B cell (primary cell): ENCODE results near the gene TRIM56. TPM values are rescaled to one million over a fixed set of nuclear protein-coding genes. Genes with fewer than 3 reads are reported as not detected.
A peak's percentile ranks its signal among the peaks of the same experiment; 100 is the strongest.

Experiments used
- ATAC-seq: fragments of 200-7000 bp; cut with Tn5 transposase; one replicate; pipeline ENCODE4 v1.10.0; 2021; ENCODE audit warnings: low read depth, mild to moderate bottlenecking, moderate number of reproducible peaks, moderate library complexity
- CTCF ChIA-PET: fragments of 350-600 bp; sonication (Branson Sonifier 250); formaldehyde crosslinking; loops from one replicate; lab custom pipeline; 2021; ENCODE audit warnings: antibody characterized with exemption, inconsistent platforms; lab: Charles Lee
- POLR2A ChIA-PET: fragments of 350-600 bp; sonication (Branson Sonifier 250); formaldehyde crosslinking; loops from one replicate; lab custom pipeline; 2021; ENCODE audit warnings: antibody characterized with exemption; lab: Charles Lee
- DNase-seq: peaks from one replicate; pipeline ENCODE4 v3.0.0; 2013
- H2AFZ ChIP-seq: 2 replicates; pipeline ENCODE4 v1.6.1; 2012; ENCODE audit warnings: mild to moderate bottlenecking, low read depth, low read length; ENCODE audit not compliant: insufficient read depth, poor library complexity, severe bottlenecking
- H3K27ac ChIP-seq, 2 donors: 1 replicate in 1 of 2; 2 replicates in 1 of 2; pipeline ENCODE4 v1.5.1; 2012 to 2013; ENCODE audit warnings: low read length in 2 of 2, mild to moderate bottlenecking in 2 of 2, moderate library complexity in 1 of 2
- H3K27me3 ChIP-seq, 4 experiments: fragments of 200-600 bp in 1 of 4; sonication (generic) in 1 of 4; replicated peaks in 1 of 4; 1 replicate in 2 of 4; 2 replicates in 2 of 4; pipeline versions ENCODE4 v1.6.1 to v1.7.0; 2013 to 2016; ENCODE audit warnings: low read length in 3 of 4, mild to moderate bottlenecking in 2 of 4, mixed read lengths in 1 of 4, moderate library complexity in 1 of 4; ENCODE audit not compliant: insufficient read depth in 4 of 4, control insufficient read depth in 3 of 4; ENCODE audit errors: control extremely low read depth in 1 of 4
- H3K36me3 ChIP-seq, 2 experiments: replicated peaks in 1 of 2; 1 replicate in 1 of 2; 2 replicates in 1 of 2; pipeline versions ENCODE4 v1.6.1 to v1.7.1; 2013; ENCODE audit warnings: low read length in 1 of 2; ENCODE audit not compliant: insufficient read depth in 2 of 2, control insufficient read depth in 1 of 2; ENCODE audit errors: control extremely low read depth in 1 of 2, extremely low read depth in 1 of 2
- H3K4me1 ChIP-seq, 2 donors: fragments of 200-600 bp in 1 of 2; sonication (generic) in 1 of 2; 1 replicate in 1 of 2; 2 replicates in 1 of 2; pipeline versions ENCODE4 v1.5.1 to v1.6.1; 2013 to 2017; ENCODE audit warnings: low read length in 2 of 2; ENCODE audit not compliant: control insufficient read depth in 2 of 2, insufficient read depth in 2 of 2
- H3K4me2 ChIP-seq: replicated peaks from 2 replicates; pipeline ENCODE3; 2012; ENCODE audit warnings: mild to moderate bottlenecking, low read depth, low read length; ENCODE audit not compliant: poor library complexity, severe bottlenecking
- H3K4me3 ChIP-seq, 5 experiments: fragments of 200-600 bp in 1 of 5; sonication (generic) in 1 of 5; 1 replicate in 3 of 5; 2 replicates in 2 of 5; pipeline versions ENCODE4 v1.5.1 to v1.7.0; 2011 to 2016; ENCODE audit warnings: low read length in 4 of 5, mild to moderate bottlenecking in 4 of 5, low read depth in 2 of 5, control low read depth in 1 of 5, moderate library complexity in 1 of 5; ENCODE audit not compliant: insufficient read depth in 1 of 5; ENCODE audit errors: control extremely low read depth in 1 of 5, extremely low read depth in 1 of 5
- H3K79me2 ChIP-seq: fragments of 200-600 bp; sonication (generic); one replicate; pipeline ENCODE4 v1.6.0; 2016; ENCODE audit warnings: low read length; ENCODE audit not compliant: control insufficient read depth, insufficient read depth
- H3K9ac ChIP-seq: fragments of 200-600 bp; sonication (generic); 2 replicates; pipeline ENCODE4 v1.6.1; 2017; ENCODE audit warnings: mild to moderate bottlenecking, low read length, moderate library complexity
- H3K9me3 ChIP-seq, 3 donors: one replicate each; pipeline versions ENCODE4 v1.6.1 to v1.7.1; 2013; ENCODE audit warnings: low read length in 2 of 3; ENCODE audit not compliant: control insufficient read depth in 2 of 3, insufficient read depth in 1 of 3; ENCODE audit errors: control extremely low read depth in 1 of 3
- H4K20me1 ChIP-seq: 2 replicates; pipeline ENCODE4 v1.6.0; 2012; ENCODE audit warnings: mild to moderate bottlenecking, low read length; ENCODE audit not compliant: insufficient read depth, control insufficient read depth, poor library complexity, severe bottlenecking
- H3K27ac Mint-ChIP-seq: one replicate; pipeline ENCODE4 v1.8.0; 2021; ENCODE audit warnings: mixed read lengths
- H3K27me3 Mint-ChIP-seq: one replicate; pipeline ENCODE4 v1.8.0; 2021; ENCODE audit warnings: mixed read lengths
- H3K4me1 Mint-ChIP-seq: one replicate; pipeline ENCODE4 v1.8.0; 2021; ENCODE audit warnings: mixed read lengths
- H3K4me3 Mint-ChIP-seq: one replicate; pipeline ENCODE4 v1.8.0; 2021; ENCODE audit warnings: mixed read lengths
- H3K9me3 Mint-ChIP-seq: one replicate; pipeline ENCODE4 v1.8.0; 2022; ENCODE audit warnings: mixed read lengths; ENCODE audit not compliant: insufficient read depth
- CTCF ChIP-seq: fragments of 200-600 bp; IDR thresholded peaks from one replicate; pipeline ENCODE4 v1.8.0; 2022; ENCODE audit warnings: antibody characterized with exemption, mild to moderate bottlenecking
- EZH2 ChIP-seq: IDR thresholded peaks from 2 replicates; pipeline ENCODE4 v1.6.1; 2012; ENCODE audit warnings: borderline replicate concordance, low read depth, mild to moderate bottlenecking, moderate library complexity, low read length; ENCODE audit not compliant: insufficient read depth, poor library complexity, severe bottlenecking
- WGBS: methylation state at CpG from one replicate; pipeline ENCODE4 v1.1.5; 2013; ENCODE audit warnings: missing lambda C conversion rate; ENCODE audit not compliant: insufficient coverage; 5-methylcytosine and 5-hydroxymethylcytosine counted together
- intact Hi-C: fragments of 100-400 bp; cut with micrococcal nuclease; formaldehyde crosslinking; loops from one replicate; pipeline ENCODE4 v1.10.0; 2022
- polyA plus RNA-seq: library from polyadenylated mRNA; depleted of rRNA; stranded (reverse); fragments of >200 nt; gene quantifications from 2 replicates; pipeline ENCODE4 v1.2.3, GENCODE V29; 2012
- total RNA-seq, 2 donors: library from RNA; stranded (reverse); fragments of 120-200 nt in 1 of 2; gene quantifications; 1 replicate in 1 of 2; 2 replicates in 1 of 2; pipeline versions ENCODE4 v1.2.3 to v1.2.4, GENCODE V29; 2013 to 2022

TRIM56 gene
- total and polyA plus RNA-seq, 2 donors (not counting 1 experiment from before 2014, with no cell fraction given) = 8.4 to 85.7 TPM

- H3K27ac ChIP-seq = no peak overlapping the region
- peaks cover 0 to 7% of the 10 kb centered on the region in 2 donors for H3K4me1 ChIP-seq
- H3K27me3 ChIP-seq = peaks cover 0 to 10% (median 3%) of the 10 kb centered on the region in 4 experiments
- Mint-ChIP-seq H3K27me3 (peaks cover 41% of the 10 kb centered on the region), H3K27ac (no peak overlapping the region), H3K4me3 (no peak overlapping the region), H3K4me1 (peaks cover 12% of the 10 kb centered on the region), H3K9me3 (no peaks in the 10 kb centered on the region)
- no peak overlapping the region for H3K9ac ChIP-seq
- no peak for TF ChIP-seq EZH2
- no peak for TF ChIP-seq CTCF
- no peaks in the 10 kb centered on the region for H3K36me3 ChIP-seq
- intact Hi-C loops = no loop called here
- no peak overlapping the region for H3K4me3 ChIP-seq
- 100% methylated on average over 1 of the region's 6 CpGs for WGBS
- POLR2A ChIA-PET = no interaction called here
- no peaks in the 10 kb centered on the region for H4K20me1 ChIP-seq
- ATAC-seq (no peak), DNase-seq (no peak)
- no peak overlapping the region for H3K4me2 ChIP-seq
- CTCF ChIA-PET = interaction anchor here (0.7 to 4.2 kb wide), 5 partner anchors 10 to 93 kb away, joined by 3 to 24 read pairs (median 6); no protein-coding TSS in a partner anchor
- no peak overlapping the region for H2AFZ ChIP-seq
- H3K9me3 ChIP-seq = no peaks in the 10 kb centered on the region
- H3K79me2 ChIP-seq = no peaks in the 10 kb centered on the region
Measured at GRCh38 chr7:101134399-101134980, 49.2 kb downstream of the TRIM56 start.

- ChIA-PET CTCF (interaction anchor here (1.1 to 1.5 kb wide), 4 partner anchors 9 to 145 kb away, joined by 3 to 4 read pairs (median 4); no protein-coding TSS in a partner anchor), POLR2A (no interaction called here)
- Histone ChIP-seq H4K20me1 (no peaks in the 10 kb centered on the region), H3K36me3 (no peaks in the 10 kb centered on the region), H3K79me2 (no peaks in the 10 kb centered on the region), H3K4me1 (peaks cover 0 to 7% of the 10 kb centered on the region in 2 donors), H3K9ac (no peak overlapping the region), H3K9me3 (no peaks in the 10 kb centered on the region), H2AFZ (no peak overlapping the region), H3K4me3 (no peak overlapping the region), H3K27ac (no peak overlapping the region), H3K27me3 (peaks cover 0 to 10% (median 3%) of the 10 kb centered on the region in 4 experiments), H3K4me2 (peak overlapping the region; percentile 37)
- whole genome bisulfite sequencing = 86% methylated on average over 8 of the region's 9 CpGs
- peak overlapping the region; percentile 50 for H3K27ac Mint-ChIP-seq
- no peak for TF ChIP-seq CTCF
- no peak for TF ChIP-seq EZH2
- H3K4me1 Mint-ChIP-seq = peaks cover 13% of the 10 kb centered on the region
- H3K9me3 Mint-ChIP-seq = no peaks in the 10 kb centered on the region
- peaks cover 31% of the 10 kb centered on the region for H3K27me3 Mint-ChIP-seq
- H3K4me3 Mint-ChIP-seq = peak overlapping the region; percentile 74
- ATAC-seq (no peak), DNase-seq (no peak)
- intact Hi-C loops = loop anchor here (1.0 to 2.0 kb wide), 2 partner anchors 53 to 55 kb away; partner anchors contain the start of gene TRIM56
Measured at GRCh38 chr7:101137651-101138212, 52.5 kb downstream of the TRIM56 start.
